Fibroblast of mammary gland (primary cell): Measurements from ENCODE around the gene FLVCR1.
"Not testable (repeated sequence)": the region's sequence is repeated elsewhere in the genome, so short reads cannot be mapped to it uniquely, and the experiment has no call there.

Experiments
- DNase-seq: peaks from one replicate; pipeline ENCODE4 v3.0.0-alpha.2; 2010; ENCODE audit warnings: low read depth
- H3K4me3 ChIP-seq: 2 replicates; pipeline ENCODE4 v1.5.1; 2011; ENCODE audit warnings: low read depth, mild to moderate bottlenecking, low read length, moderate library complexity; ENCODE audit not compliant: control insufficient read depth
- CTCF ChIP-seq: conservative IDR thresholded peaks from 2 replicates; pipeline ENCODE4 v1.5.1; 2011; ENCODE audit warnings: low read depth, low read length, inconsistent platforms; ENCODE audit not compliant: control insufficient read depth, insufficient read depth

FLVCR1 gene

GRCh38 chr1:212862111-212862690 is 4.1 kb downstream of the FLVCR1 start:
- no peak overlapping the region for H3K4me3 ChIP-seq
- DNase-seq = no peak
- TF ChIP-seq CTCF = no peak

- H3K4me3 ChIP-seq, DNase-seq: not testable (repeated sequence)
These were observed 5.3 kb downstream of the FLVCR1 start for GRCh38 chr1:212863345-212863744.

GRCh38 chr1:212864201-212864600 is 6.1 kb downstream of the FLVCR1 start:
- H3K4me3 ChIP-seq = no peak overlapping the region
- no peak for TF ChIP-seq CTCF
- DNase-seq = no peak

- no peak for DNase-seq
- TF ChIP-seq CTCF = no peak
- H3K4me3 ChIP-seq = no peak overlapping the region
These were observed 9.1 kb downstream of the FLVCR1 start for GRCh38 chr1:212867192-212867591.

- no peak for TF ChIP-seq CTCF
- DNase-seq = no peak
- H3K4me3 ChIP-seq = no peak overlapping the region
These were observed 13.9 kb downstream of the FLVCR1 start for GRCh38 chr1:212871976-212872375.

- no peak for TF ChIP-seq CTCF
- DNase-seq = no peak
- no peak overlapping the region for H3K4me3 ChIP-seq
These were observed 15.4 kb downstream of the FLVCR1 start for GRCh38 chr1:212873518-212873917.

- no peak for DNase-seq
- TF ChIP-seq CTCF = no peak
- no peak overlapping the region for H3K4me3 ChIP-seq
These were observed 20.3 kb downstream of the FLVCR1 start for GRCh38 chr1:212878418-212878817.
